ENCODE results near the gene GGCX.

GGCX gene

GRCh38 chr2:85588645-85589044 is 27.4 kb upstream of the GGCX start:
- ChIA-PET CTCF (interaction anchor here (0.5 to 3.4 kb wide), 4 partner anchors 9 to 149 kb away, joined by 3 to 18 read pairs (median 9); no protein-coding TSS in a partner anchor), POLR2A (interaction anchor here (1.9 to 2.3 kb wide), 2 partner anchors 10 to 27 kb away, joined by 7 to 9 read pairs; partner anchors contain the start of gene GGCX)
- Histone ChIP-seq H3K4me1 (ENCODE audit: control extremely low read depth in 1 of 4, control insufficient read depth in 4 of 4, insufficient read depth in 4 of 4, low read length in 3 of 4) (peaks cover 23 to 75% (median 71%) of the 10 kb centered on the region in 4 experiments), H3K36me3 (ENCODE audit: control insufficient read depth in 4 of 4, insufficient read depth in 4 of 4, low read length in 3 of 4) (peaks cover 0 to 14% (median 7%) of the 10 kb centered on the region in 4 experiments), H3K27me3 (replicated peaks in 2 of 5; ENCODE audit: control insufficient read depth in 4 of 5, insufficient read depth in 5 of 5, low read length in 4 of 5) (no peaks in the 10 kb centered on the region), H3K4me3 (ENCODE audit: control insufficient read depth in 1 of 7, extremely low read depth in 1 of 7, insufficient read depth in 4 of 7, low read depth in 2 of 7, low read length in 6 of 7) (peak overlapping the region in 4 of 7 experiments; percentile 17 to 43 (median 35)), H3K9me3 (ENCODE audit: control extremely low read depth in 1 of 5, control insufficient read depth in 4 of 5, insufficient read depth in 2 of 5, low read depth in 1 of 5, low read length in 4 of 5) (no peaks in the 10 kb centered on the region), H3K27ac (ENCODE audit: insufficient read depth in 1 of 2, low read depth in 1 of 2, low read length in 2 of 2, poor library complexity in 1 of 2, severe bottlenecking in 2 of 2) (peak overlapping the region; percentile 14 to 69)
- 35% methylated on average over 3 of the region's 4 CpGs for WGBS (ENCODE audit: insufficient coverage)
- no peak for DNase-seq

GRCh38 chr2:85588236-85588635 is 26.9 kb upstream of the GGCX start:
- WGBS (ENCODE audit: insufficient coverage), result 5% methylated on average over 4 of the region's 4 CpGs
- H3K9me3 ChIP-seq (ENCODE audit: control extremely low read depth in 1 of 5, control insufficient read depth in 4 of 5, insufficient read depth in 2 of 5, low read depth in 1 of 5, low read length in 4 of 5), result no peaks in the 10 kb centered on the region

GRCh38 chr2:85585781-85586105 is 24.4 kb upstream of the GGCX start:
- no CpG with 5 or more reads among the region's 1 CpG for WGBS (ENCODE audit: insufficient coverage)
- H3K27ac ChIP-seq (ENCODE audit: insufficient read depth in 1 of 2, low read depth in 1 of 2, low read length in 2 of 2, poor library complexity in 1 of 2, severe bottlenecking in 2 of 2), result peak overlapping the region in 1 of 2 experiments; percentile 79
- H3K36me3 ChIP-seq (ENCODE audit: control insufficient read depth in 4 of 4, insufficient read depth in 4 of 4, low read length in 3 of 4), result peaks cover 5 to 38% (median 17%) of the 10 kb centered on the region in 4 experiments
- H3K4me1 ChIP-seq (ENCODE audit: control extremely low read depth in 1 of 4, control insufficient read depth in 4 of 4, insufficient read depth in 4 of 4, low read length in 3 of 4), result peaks cover 20 to 77% (median 71%) of the 10 kb centered on the region in 4 experiments
- CTCF ChIA-PET, result interaction anchor here (0.6 kb wide), 1 partner anchor 300 kb away, joined by 3 read pairs; no protein-coding TSS in a partner anchor
- no peaks in the 10 kb centered on the region for H3K27me3 ChIP-seq (replicated peaks in 2 of 5; ENCODE audit: control insufficient read depth in 4 of 5, insufficient read depth in 5 of 5, low read length in 4 of 5)
- peak in 1 of 3 donors; percentile 45 for DNase-seq
- H3K4me3 ChIP-seq (ENCODE audit: control insufficient read depth in 1 of 7, extremely low read depth in 1 of 7, insufficient read depth in 4 of 7, low read depth in 2 of 7, low read length in 6 of 7), result peak overlapping the region in 2 of 7 experiments; percentile 78 to 81
- POLR2A ChIA-PET, result interaction anchor here (0.7 to 1.0 kb wide), 2 partner anchors 10 to 11 kb away, joined by 3 to 6 read pairs; partner anchors contain the start of gene RNF181
- no peaks in the 10 kb centered on the region for H3K9me3 ChIP-seq (ENCODE audit: control extremely low read depth in 1 of 5, control insufficient read depth in 4 of 5, insufficient read depth in 2 of 5, low read depth in 1 of 5, low read length in 4 of 5)

More at GRCh38 chr2:85588236-85588635, 26.9 kb upstream of the GGCX start:
- H3K36me3 ChIP-seq (ENCODE audit: control insufficient read depth in 4 of 4, insufficient read depth in 4 of 4, low read length in 3 of 4), result peaks cover 0 to 18% (median 8%) of the 10 kb centered on the region in 4 experiments
- H3K27me3 ChIP-seq (replicated peaks in 2 of 5; ENCODE audit: control insufficient read depth in 4 of 5, insufficient read depth in 5 of 5, low read length in 4 of 5), result no peaks in the 10 kb centered on the region
- H3K27ac ChIP-seq (ENCODE audit: insufficient read depth in 1 of 2, low read depth in 1 of 2, low read length in 2 of 2, poor library complexity in 1 of 2, severe bottlenecking in 2 of 2), result peak overlapping the region; percentile 51 to 69
- CTCF ChIA-PET, result interaction anchor here (0.5 to 3.0 kb wide), 8 partner anchors 9 to 149 kb away, joined by 3 to 18 read pairs (median 4); partner anchors contain the start of genes MAT2A and TMEM150A
- DNase-seq, result peak in 2 of 3 donors; percentile 73 to 75
- POLR2A ChIA-PET, result interaction anchor here (0.9 to 2.3 kb wide), 3 partner anchors 10 to 260 kb away, joined by 4 to 9 read pairs (median 7); partner anchors contain the start of genes GGCX and TGOLN2
- H3K4me3 ChIP-seq (ENCODE audit: control insufficient read depth in 1 of 7, extremely low read depth in 1 of 7, insufficient read depth in 4 of 7, low read depth in 2 of 7, low read length in 6 of 7), result peak overlapping the region in 4 of 7 experiments; percentile 17 to 43 (median 35)
- H3K4me1 ChIP-seq (ENCODE audit: control extremely low read depth in 1 of 4, control insufficient read depth in 4 of 4, insufficient read depth in 4 of 4, low read length in 3 of 4), result peaks cover 23 to 77% (median 73%) of the 10 kb centered on the region in 4 experiments

- ChIA-PET POLR2A (interaction anchor here (0.7 to 1.0 kb wide), 2 partner anchors 10 to 12 kb away, joined by 3 to 6 read pairs; partner anchors contain the start of gene RNF181), CTCF (interaction anchor here (0.6 kb wide), 2 partner anchors 35 to 300 kb away, joined by 3 read pairs; no protein-coding TSS in a partner anchor)
- no peaks in the 10 kb centered on the region for H3K9me3 ChIP-seq (ENCODE audit: control extremely low read depth in 1 of 5, control insufficient read depth in 4 of 5, insufficient read depth in 2 of 5, low read depth in 1 of 5, low read length in 4 of 5)
- peak in 2 of 3 donors; percentile 47 to 59 for DNase-seq
- peaks cover 5 to 42% (median 19%) of the 10 kb centered on the region in 4 experiments for H3K36me3 ChIP-seq (ENCODE audit: control insufficient read depth in 4 of 4, insufficient read depth in 4 of 4, low read length in 3 of 4)
- H3K27ac ChIP-seq (ENCODE audit: insufficient read depth in 1 of 2, low read depth in 1 of 2, low read length in 2 of 2, poor library complexity in 1 of 2, severe bottlenecking in 2 of 2), result peak overlapping the region; percentile 66 to 79
- H3K27me3 ChIP-seq (replicated peaks in 2 of 5; ENCODE audit: control insufficient read depth in 4 of 5, insufficient read depth in 5 of 5, low read length in 4 of 5), result no peaks in the 10 kb centered on the region
- WGBS (ENCODE audit: insufficient coverage), result 13% methylated on average over 3 of the region's 9 CpGs
- H3K4me1 ChIP-seq (ENCODE audit: control extremely low read depth in 1 of 4, control insufficient read depth in 4 of 4, insufficient read depth in 4 of 4, low read length in 3 of 4), result peaks cover 13 to 76% (median 69%) of the 10 kb centered on the region in 4 experiments
- H3K4me3 ChIP-seq (ENCODE audit: control insufficient read depth in 1 of 7, extremely low read depth in 1 of 7, insufficient read depth in 4 of 7, low read depth in 2 of 7, low read length in 6 of 7), result peak overlapping the region; percentile 0 to 81 (median 60)
Measured at GRCh38 chr2:85584857-85585780, 23.8 kb upstream of the GGCX start.

- peaks cover 16 to 77% (median 71%) of the 10 kb centered on the region in 4 experiments for H3K4me1 ChIP-seq (ENCODE audit: control extremely low read depth in 1 of 4, control insufficient read depth in 4 of 4, insufficient read depth in 4 of 4, low read length in 3 of 4)
- ChIA-PET POLR2A (interaction anchor here (1.0 kb wide), 1 partner anchor 33 kb away, joined by 4 read pairs; no protein-coding TSS in a partner anchor), CTCF (interaction anchor here (0.6 kb wide), 1 partner anchor 35 kb away, joined by 3 read pairs; no protein-coding TSS in a partner anchor)
- peak within 1 kb of the TSS; percentile 66 to 79 for H3K27ac ChIP-seq (ENCODE audit: insufficient read depth in 1 of 2, low read depth in 1 of 2, low read length in 2 of 2, poor library complexity in 1 of 2, severe bottlenecking in 2 of 2)
- no peaks in the 10 kb centered on the region for H3K9me3 ChIP-seq (ENCODE audit: control extremely low read depth in 1 of 5, control insufficient read depth in 4 of 5, insufficient read depth in 2 of 5, low read depth in 1 of 5, low read length in 4 of 5)
- H3K4me3 ChIP-seq (ENCODE audit: control insufficient read depth in 1 of 7, extremely low read depth in 1 of 7, insufficient read depth in 4 of 7, low read depth in 2 of 7, low read length in 6 of 7), result peak within 1 kb of the TSS; percentile 0 to 81 (median 60)
- no peaks in the 10 kb centered on the region for H3K27me3 ChIP-seq (replicated peaks in 2 of 5; ENCODE audit: control insufficient read depth in 4 of 5, insufficient read depth in 5 of 5, low read length in 4 of 5)
- DNase-seq, result peak in 2 of 3 donors; percentile 61 to 70
- peaks cover 5 to 45% (median 20%) of the 10 kb centered on the region in 4 experiments for H3K36me3 ChIP-seq (ENCODE audit: control insufficient read depth in 4 of 4, insufficient read depth in 4 of 4, low read length in 3 of 4)
- 6% methylated on average over 48 of the region's 52 CpGs for WGBS (ENCODE audit: insufficient coverage)
Measured at GRCh38 chr2:85584354-85584856, 23.1 kb upstream of the GGCX start, which contains the start of gene VAMP5. Gene VAMP5, plus strand, starts transcription at chr2:85584431. Its CDS starts 60 bp downstream, at chr2:85584491.

- Histone ChIP-seq H3K4me3 (ENCODE audit: control insufficient read depth in 1 of 7, extremely low read depth in 1 of 7, insufficient read depth in 4 of 7, low read depth in 2 of 7, low read length in 6 of 7) (peak overlapping the region in 4 of 7 experiments; percentile 52 to 81 (median 76)), H3K9me3 (ENCODE audit: control extremely low read depth in 1 of 5, control insufficient read depth in 4 of 5, insufficient read depth in 2 of 5, low read depth in 1 of 5, low read length in 4 of 5) (no peaks in the 10 kb centered on the region), H3K27ac (ENCODE audit: insufficient read depth in 1 of 2, low read depth in 1 of 2, low read length in 2 of 2, poor library complexity in 1 of 2, severe bottlenecking in 2 of 2) (peak overlapping the region; percentile 10 to 79), H3K36me3 (ENCODE audit: control insufficient read depth in 4 of 4, insufficient read depth in 4 of 4, low read length in 3 of 4) (peaks cover 5 to 49% (median 20%) of the 10 kb centered on the region in 4 experiments), H3K27me3 (replicated peaks in 2 of 5; ENCODE audit: control insufficient read depth in 4 of 5, insufficient read depth in 5 of 5, low read length in 4 of 5) (no peaks in the 10 kb centered on the region), H3K4me1 (ENCODE audit: control extremely low read depth in 1 of 4, control insufficient read depth in 4 of 4, insufficient read depth in 4 of 4, low read length in 3 of 4) (peaks cover 22 to 77% (median 71%) of the 10 kb centered on the region in 4 experiments)
- 31% methylated on average over 13 of the region's 16 CpGs for WGBS (ENCODE audit: insufficient coverage)
- peak in 1 of 3 donors; percentile 30 for DNase-seq
- ChIA-PET POLR2A (interaction anchor here (1.0 kb wide), 1 partner anchor 33 kb away, joined by 4 read pairs; no protein-coding TSS in a partner anchor), CTCF (interaction anchor here (0.7 to 0.8 kb wide), 2 partner anchors 14 to 17 kb away, joined by 3 read pairs; no protein-coding TSS in a partner anchor)
Measured at GRCh38 chr2:85583667-85584353, 22.5 kb upstream of the GGCX start.

Data from common myeloid progenitor, CD34-positive (primary cell).